WI38 (cell line): ENCODE data around the gene C3orf70.

Experiments
- H3K4me3 ChIP-seq: 2 replicates; pipeline ENCODE4 v1.5.1; 2011; ENCODE audit warnings: low read depth, mild to moderate bottlenecking, control low read depth, low read length
- TF ChIP-seq, protein P1 (sequence below): IDR thresholded peaks from 2 replicates; pipeline ENCODE4 v1.5.1; 2012; ENCODE audit warnings: low read depth, mild to moderate bottlenecking, control low read depth, low read length

Gene C3orf70

DNA sequence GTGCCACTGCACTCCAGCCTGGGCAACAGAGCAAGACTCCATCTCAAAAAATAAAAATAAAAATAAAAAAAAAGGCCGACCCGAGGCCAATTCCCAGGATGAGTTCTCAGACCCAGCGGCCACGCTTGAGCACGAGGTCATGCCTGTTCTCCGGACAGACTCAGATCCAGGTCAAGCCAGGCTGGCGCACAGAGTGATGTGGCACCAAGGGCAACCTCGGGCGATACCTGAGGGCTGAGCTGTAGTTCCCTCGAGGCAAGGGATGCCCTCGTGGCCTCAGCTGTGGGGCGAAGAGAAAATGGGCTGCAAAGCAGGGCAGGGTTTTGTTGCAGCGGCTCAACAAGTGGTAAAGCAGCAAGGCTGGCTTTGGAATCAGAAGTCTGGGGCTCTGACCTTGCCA is 77.3 kb downstream of the C3orf70 start:
- TF ChIP-seq, protein P1, sequence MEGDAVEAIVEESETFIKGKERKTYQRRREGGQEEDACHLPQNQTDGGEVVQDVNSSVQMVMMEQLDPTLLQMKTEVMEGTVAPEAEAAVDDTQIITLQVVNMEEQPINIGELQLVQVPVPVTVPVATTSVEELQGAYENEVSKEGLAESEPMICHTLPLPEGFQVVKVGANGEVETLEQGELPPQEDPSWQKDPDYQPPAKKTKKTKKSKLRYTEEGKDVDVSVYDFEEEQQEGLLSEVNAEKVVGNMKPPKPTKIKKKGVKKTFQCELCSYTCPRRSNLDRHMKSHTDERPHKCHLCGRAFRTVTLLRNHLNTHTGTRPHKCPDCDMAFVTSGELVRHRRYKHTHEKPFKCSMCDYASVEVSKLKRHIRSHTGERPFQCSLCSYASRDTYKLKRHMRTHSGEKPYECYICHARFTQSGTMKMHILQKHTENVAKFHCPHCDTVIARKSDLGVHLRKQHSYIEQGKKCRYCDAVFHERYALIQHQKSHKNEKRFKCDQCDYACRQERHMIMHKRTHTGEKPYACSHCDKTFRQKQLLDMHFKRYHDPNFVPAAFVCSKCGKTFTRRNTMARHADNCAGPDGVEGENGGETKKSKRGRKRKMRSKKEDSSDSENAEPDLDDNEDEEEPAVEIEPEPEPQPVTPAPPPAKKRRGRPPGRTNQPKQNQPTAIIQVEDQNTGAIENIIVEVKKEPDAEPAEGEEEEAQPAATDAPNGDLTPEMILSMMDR = no peak
- no peak overlapping the region for H3K4me3 ChIP-seq

DNA sequence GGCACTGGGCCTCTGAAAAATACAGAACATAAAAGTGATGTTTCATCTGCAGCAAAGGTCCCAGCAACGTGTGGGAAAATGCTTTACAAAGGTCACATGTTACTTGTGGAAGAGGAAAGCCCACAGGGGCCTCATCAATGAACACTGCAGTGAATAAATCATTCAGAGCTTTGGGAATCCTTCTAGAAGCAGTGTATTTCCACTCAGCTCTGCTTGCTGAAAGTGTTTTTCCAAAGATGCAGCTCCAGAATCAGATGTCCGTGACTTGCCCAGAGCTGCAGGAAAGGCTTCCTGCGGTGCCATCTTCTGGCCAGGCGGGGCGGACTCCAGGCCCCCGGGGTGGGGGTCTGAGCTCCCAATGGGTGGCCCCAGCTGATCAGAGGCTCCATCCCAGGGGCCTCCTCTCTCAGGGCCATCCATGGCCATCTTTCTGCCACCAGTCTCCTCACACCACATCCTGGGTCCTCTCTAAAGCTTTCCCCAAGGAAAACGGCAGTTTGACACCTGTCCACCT is 81.5 kb downstream of the C3orf70 start:
- TF ChIP-seq, protein P1 = no peak
- H3K4me3 ChIP-seq = no peak overlapping the region

DNA sequence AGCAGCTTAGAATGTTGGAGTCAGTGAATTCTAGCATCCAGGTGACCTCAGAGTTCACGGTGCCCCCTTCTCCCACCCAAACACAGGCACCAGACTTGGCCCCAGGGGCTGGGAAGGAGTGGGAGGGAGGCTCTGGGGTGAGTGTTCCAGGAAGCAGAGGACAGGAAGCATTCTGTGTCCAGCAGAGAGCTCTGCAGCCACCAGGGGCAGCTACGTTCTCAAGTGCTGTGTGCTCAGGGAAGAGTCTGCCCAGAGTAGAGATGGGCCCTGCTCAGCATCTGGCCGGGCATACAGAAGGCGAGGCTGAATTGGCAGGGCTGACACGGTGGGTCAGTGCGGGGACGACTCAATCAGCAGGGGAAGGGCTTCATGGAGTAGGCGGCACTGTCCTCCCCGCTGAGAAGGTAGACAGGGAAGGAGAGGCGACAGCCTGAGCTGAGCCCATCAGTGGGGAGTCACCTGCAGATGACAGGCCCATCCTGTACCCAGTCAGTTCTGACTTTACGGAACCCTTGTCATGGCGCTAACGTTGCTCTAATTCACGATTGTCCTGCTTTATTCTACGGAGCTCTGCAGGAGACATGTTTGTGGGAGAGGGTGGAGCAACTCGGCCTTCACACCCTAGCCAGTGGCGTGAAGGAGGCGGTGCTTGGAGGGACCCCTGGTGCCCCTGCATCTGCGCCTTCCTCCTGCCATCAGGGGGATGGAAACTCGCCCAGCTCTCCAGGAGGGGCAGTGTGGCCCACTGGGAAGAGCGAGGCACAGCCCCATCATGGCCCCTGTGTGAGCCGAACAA is 82.2 kb downstream of the C3orf70 start:
- TF ChIP-seq, protein P1 = no peak
- H3K4me3 ChIP-seq = no peak overlapping the region

DNA sequence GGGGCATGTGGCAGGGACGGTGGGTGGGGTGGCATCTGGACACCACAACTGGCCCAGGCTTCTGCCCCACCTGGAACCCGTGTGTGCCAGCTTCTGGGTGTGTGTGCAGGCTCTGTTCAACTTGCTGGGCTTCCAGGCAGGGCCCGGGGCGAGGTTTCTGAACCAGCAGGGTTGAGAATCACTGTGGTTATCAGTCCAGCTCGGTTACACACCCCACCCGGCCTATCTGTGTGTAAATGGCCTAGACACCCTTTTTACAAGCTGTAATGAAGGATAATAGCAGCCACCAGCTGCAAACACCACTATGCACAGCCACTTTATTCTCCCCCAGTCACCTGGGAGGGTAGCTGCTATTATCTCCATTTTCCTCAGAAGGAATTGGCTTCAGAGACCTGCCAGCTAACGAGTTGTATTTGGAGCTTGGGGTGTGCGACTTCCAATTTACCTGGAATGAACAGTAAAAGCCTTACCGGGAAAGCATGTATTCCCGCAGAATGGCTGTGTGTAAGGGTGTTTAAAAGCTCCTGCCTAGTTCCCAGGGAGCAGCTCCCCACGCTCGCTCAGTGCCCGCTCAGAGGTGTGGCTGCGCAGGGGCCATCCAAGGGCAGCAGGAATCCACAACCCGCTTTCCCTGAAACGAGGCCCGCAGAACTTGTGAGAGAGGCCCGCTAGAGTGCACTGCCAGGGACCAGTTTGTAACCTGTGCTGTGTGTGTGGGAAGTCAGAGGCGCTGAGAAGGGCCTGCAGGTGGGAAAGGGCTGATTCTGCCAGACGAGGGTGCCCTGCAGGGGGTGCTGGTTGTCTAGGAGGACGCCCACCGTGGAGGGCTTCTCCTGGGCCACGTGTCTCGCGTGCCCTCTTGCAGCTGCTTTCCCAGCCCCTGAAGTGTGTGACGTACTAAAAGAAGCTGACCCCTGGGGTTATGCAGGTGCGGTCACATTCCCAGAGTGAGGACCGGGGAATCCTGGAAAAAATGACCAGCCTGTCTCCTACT is 83.5 kb downstream of the C3orf70 start:
- TF ChIP-seq, protein P1 = no peak
- H3K4me3 ChIP-seq = no peak overlapping the region

DNA sequence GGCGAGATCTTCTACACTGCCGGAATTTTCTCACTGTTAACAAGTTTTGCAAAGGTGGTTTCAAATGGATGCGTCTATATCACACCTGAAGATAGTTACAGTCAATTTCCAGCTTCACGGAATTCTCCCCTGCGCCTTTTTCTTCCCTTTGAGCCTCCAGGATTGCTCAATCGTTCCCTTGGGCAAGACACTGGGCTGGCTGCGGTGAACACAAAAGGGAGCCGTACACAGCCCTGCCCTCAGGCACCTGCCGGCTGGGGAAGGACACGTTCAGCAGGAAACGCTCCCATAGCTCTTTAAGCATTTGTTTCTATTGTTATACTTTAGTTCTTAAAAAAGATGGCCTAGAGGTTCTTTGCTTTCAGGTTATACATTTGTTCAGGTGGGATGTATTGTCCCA is 85.7 kb downstream of the C3orf70 start:
- H3K4me3 ChIP-seq = no peak overlapping the region
- TF ChIP-seq, protein P1 = no peak

DNA sequence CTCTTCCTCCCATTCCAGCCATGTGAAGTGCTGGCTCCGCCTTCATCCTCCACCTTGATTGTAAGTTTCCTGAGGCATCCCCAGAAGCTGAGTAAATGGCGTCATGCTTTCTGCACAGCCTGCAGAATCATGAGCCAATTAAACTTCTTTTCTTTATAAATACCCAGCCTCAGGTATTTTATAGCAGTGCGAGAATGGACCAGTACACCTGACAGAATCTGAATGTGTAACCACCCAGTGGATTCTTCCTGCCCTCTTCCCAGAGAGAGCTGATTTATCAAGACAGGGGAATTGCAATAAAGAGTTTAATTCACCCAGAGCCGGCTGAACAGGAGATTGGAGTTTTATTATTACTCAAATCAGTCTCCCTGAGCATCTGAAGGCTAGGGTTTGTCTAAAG is 86.6 kb downstream of the C3orf70 start:
- TF ChIP-seq, protein P1 = no peak
- H3K4me3 ChIP-seq = no peak overlapping the region
